Psoas muscle (tissue), 8 donors: Measurements from ENCODE around the gene SLIT3. TPM values are rescaled to one million over a fixed set of nuclear protein-coding genes. Genes with fewer than 3 reads are reported as not detected.
A peak's percentile ranks its signal among the peaks of the same experiment; 100 is the strongest.

Experiments
- ATAC-seq, 4 donors: fragments of 200-7000 bp; cut with Tn5 transposase; one replicate each; pipeline ENCODE4 v1.9.1; 2020; ENCODE audit warnings: moderate library complexity in 3 of 4, mild to moderate bottlenecking in 2 of 4
- DNase-seq, 2 donors: peaks; one replicate each; pipeline ENCODE4 v3.0.0-alpha.2; 2020
- H3K27ac ChIP-seq: fragments of 200-600 bp; one replicate; pipeline ENCODE4 v1.8.0; 2022
- H3K27me3 ChIP-seq, 3 donors: fragments of 200-600 bp in 1 of 3; one replicate each; pipeline versions ENCODE4 v1.6.1 to v1.8.0; 2013 to 2022; ENCODE audit warnings: low read length in 2 of 3, mild to moderate bottlenecking in 2 of 3, moderate library complexity in 1 of 3; ENCODE audit not compliant: insufficient read depth in 3 of 3
- H3K36me3 ChIP-seq, 2 donors: fragments of 200-600 bp in 1 of 2; one replicate each; pipeline versions ENCODE4 v1.6.1 to v1.8.0; 2013 to 2022; ENCODE audit warnings: low read depth in 1 of 2, mild to moderate bottlenecking in 1 of 2, moderate library complexity in 1 of 2; ENCODE audit not compliant: insufficient read depth in 1 of 2
- H3K4me1 ChIP-seq: fragments of 200-600 bp; one replicate; pipeline ENCODE4 v1.8.0; 2022
- H3K4me3 ChIP-seq: fragments of 200-600 bp; one replicate; pipeline ENCODE4 v1.8.0; 2022; ENCODE audit warnings: mild to moderate bottlenecking
- H3K9me3 ChIP-seq: fragments of 200-600 bp; one replicate; pipeline ENCODE4 v1.8.0; 2022
- CTCF ChIP-seq: fragments of 200-600 bp; IDR thresholded peaks from one replicate; pipeline ENCODE4 v1.8.0; 2022; ENCODE audit warnings: antibody characterized with exemption
- WGBS, 3 donors: extraction: QIAGEN DNeasy Blood & Tissue Kit; methylation state at CpG; one replicate each; pipeline versions ENCODE4 v1.1.6 to v1.1.7; 2013; 5-methylcytosine and 5-hydroxymethylcytosine counted together
- intact Hi-C, 2 donors: fragments of 100-400 bp; cut with DNase I; formaldehyde crosslinking; loops; one replicate each; pipeline versions ENCODE4 v1.11.0 to v1.14.2; 2022
- polyA plus RNA-seq, 3 donors: library from polyadenylated mRNA; stranded (reverse); fragments of 200-250 nt; gene quantifications; one replicate each; pipeline ENCODE4 v1.2.3, GENCODE V29; 2013
- total RNA-seq, 4 donors: library from RNA; stranded (reverse); fragmentation: NEBNext Ultra II Directional in 2 of 4; extraction: Animal tissue kit (Norgen Biotek cat#: 25700) in 2 of 4; gene quantifications; one replicate each; pipeline versions ENCODE4 v1.2.1 to v1.2.4, GENCODE V29; 2021 to 2023
- donor health status: healthy with polysubstance abuse.
- donor health status: DM: no; HTN: no; CAD: no; lungs with moderate emphysema.
- donor health status: Bipolar disorder and iron deficiency.
- donor health status: healthy.
- donor health status: DM: yes; HTN: yes; CAD: no.
- donor health status: DM: no; HTN: no; CAD: no.
- donor health status: DM: no; HTN: no; CAD: no.
- donor health status: DM: yes; HTN: yes; CAD: no.

The SLIT3 gene
- total and polyA plus RNA-seq, 7 donors, result 0.81 to 5.9 (median 2.1) TPM

DNA sequence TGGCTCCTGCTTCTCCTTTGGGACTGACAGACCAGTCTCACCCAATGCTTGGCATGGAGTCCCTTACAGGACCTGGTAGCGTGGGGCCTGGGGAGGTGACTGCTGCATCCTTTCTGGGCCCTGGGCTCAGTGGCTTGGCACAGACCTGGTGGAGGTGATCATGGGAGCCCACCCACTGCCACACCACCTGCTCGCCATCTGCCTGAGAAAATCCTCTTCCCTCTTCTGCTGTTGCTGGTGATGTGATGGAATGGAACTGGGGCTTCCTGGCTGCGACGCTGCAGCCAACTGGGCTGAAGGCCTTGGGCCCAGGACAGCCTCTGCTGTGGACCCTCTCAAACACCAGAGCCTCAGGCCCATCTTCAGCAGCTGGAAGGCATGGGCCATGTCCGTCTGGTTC is 599.3 kb downstream of the SLIT3 start:
- no peak for ATAC-seq
- TF ChIP-seq CTCF, result no peak
- WGBS, 3 donors, result 92 to 97% (median 96%) methylated on average over 5 of the region's 5 CpGs
- H3K27me3 ChIP-seq, result peaks cover 0 to 2% (median 0%) of the 10 kb centered on the region in 3 donors
- H3K36me3 ChIP-seq, result no peaks in the 10 kb centered on the region
- H3K4me1 ChIP-seq, result no peaks in the 10 kb centered on the region
- no peak overlapping the region for H3K4me3 ChIP-seq
- H3K9me3 ChIP-seq, result no peaks in the 10 kb centered on the region
- intact Hi-C loops, result no loop called here
- H3K27ac ChIP-seq, result no peak overlapping the region
- DNase-seq, result no peak

DNA sequence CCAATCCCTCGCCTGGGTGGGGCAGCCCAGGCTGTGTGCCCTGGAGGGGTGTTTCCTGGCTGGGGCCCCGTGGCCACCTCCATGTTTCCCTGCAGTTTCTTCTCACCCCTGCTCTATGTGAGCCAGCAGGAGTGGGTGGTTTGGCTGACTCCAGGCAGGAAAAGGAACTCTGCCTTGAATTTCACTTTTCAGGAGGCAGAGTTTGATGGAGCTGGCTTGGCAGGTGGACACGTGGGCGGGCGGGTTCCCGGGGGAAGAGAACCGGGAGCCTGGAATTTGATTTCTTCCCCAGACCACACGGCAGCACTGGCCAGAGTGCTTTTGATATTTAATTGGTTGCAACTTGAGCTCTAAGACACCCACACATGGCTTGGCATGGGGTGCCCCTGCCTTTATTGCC is 601.9 kb downstream of the SLIT3 start:
- H3K27ac ChIP-seq, result no peak overlapping the region
- ATAC-seq, result peak in 1 of 4 donors; percentile 30
- peak in 1 of 2 donors; percentile 48 for DNase-seq

GRCh38 chr5:168697034-168697720 is 603.8 kb downstream of the SLIT3 start:
- H3K4me3 ChIP-seq, result no peak overlapping the region
- no peaks in the 10 kb centered on the region for H3K36me3 ChIP-seq
- H3K27me3 ChIP-seq, result peaks cover 0 to 2% (median 0%) of the 10 kb centered on the region in 3 donors
- H3K9me3 ChIP-seq, result no peaks in the 10 kb centered on the region
- DNase-seq (no peak), ATAC-seq (no peak)
- no peak for TF ChIP-seq CTCF
- H3K4me1 ChIP-seq, result no peaks in the 10 kb centered on the region
- no peak overlapping the region for H3K27ac ChIP-seq
- 55 to 71% (median 66%) methylated on average over 11 of the region's 11 CpGs for WGBS, 3 donors
- intact Hi-C loops, result no loop called here

More for the DNA sequence above, 601.9 kb downstream of the SLIT3 start:
- no peaks in the 10 kb centered on the region for H3K4me1 ChIP-seq
- no peak overlapping the region for H3K4me3 ChIP-seq
- intact Hi-C loops, result no loop called here
- WGBS, 3 donors, result 7 to 11% (median 7%) methylated on average over 8 of the region's 8 CpGs
- no peaks in the 10 kb centered on the region for H3K36me3 ChIP-seq
- H3K9me3 ChIP-seq, result no peaks in the 10 kb centered on the region
- peaks cover 0 to 2% (median 0%) of the 10 kb centered on the region in 3 donors for H3K27me3 ChIP-seq
- no peak for TF ChIP-seq CTCF

GRCh38 chr5:168696611-168697010 is 604.3 kb downstream of the SLIT3 start:
- DNase-seq, result no peak
- ATAC-seq, result no peak
- intact Hi-C loops, result no loop called here
- TF ChIP-seq CTCF, result no peak
- no peaks in the 10 kb centered on the region for H3K9me3 ChIP-seq
- WGBS, 3 donors, result 17 to 36% (median 33%) methylated on average over 2 of the region's 2 CpGs
- no peaks in the 10 kb centered on the region for H3K4me1 ChIP-seq
- H3K27ac ChIP-seq, result no peak overlapping the region
- peaks cover 0 to 2% (median 0%) of the 10 kb centered on the region in 3 donors for H3K27me3 ChIP-seq
- H3K36me3 ChIP-seq, result no peaks in the 10 kb centered on the region
- H3K4me3 ChIP-seq, result no peak overlapping the region
